Natural killer cell (primary cell): ENCODE measurements around the gene PRKAG1. TPM values are rescaled to one million over a fixed set of nuclear protein-coding genes. Genes with fewer than 3 reads are reported as not detected.

Experiments used
- ATAC-seq, 3 donors: fragments of 150-1000 bp in 2 of 3; fragments of 200-7000 bp in 1 of 3; cut with Tn5 transposase; 1 replicate in 1 of 3; 2 replicates in 2 of 3; pipeline ENCODE4 v1.10.0; 2021; ENCODE audit warnings: mild to moderate bottlenecking in 2 of 3, moderate library complexity in 2 of 3
- DNase-seq, 2 donors: peaks; one replicate each; pipeline versions ENCODE4 v3.0.0 to v3.0.0-alpha.2; 2013 to 2021; ENCODE audit warnings: mixed read lengths in 1 of 2
- H3K27ac ChIP-seq: one replicate; pipeline ENCODE4 v1.5.1; 2013; ENCODE audit warnings: mild to moderate bottlenecking, low read length
- H3K27me3 ChIP-seq: one replicate; pipeline ENCODE4 v1.6.1; 2013; ENCODE audit warnings: low read length; ENCODE audit not compliant: control insufficient read depth, insufficient read depth
- H3K36me3 ChIP-seq: one replicate; pipeline ENCODE4 v1.6.1; 2013; ENCODE audit warnings: low read length; ENCODE audit not compliant: control insufficient read depth, insufficient read depth
- H3K4me1 ChIP-seq: one replicate; pipeline ENCODE4 v1.6.1; 2013; ENCODE audit warnings: low read length; ENCODE audit not compliant: control insufficient read depth, insufficient read depth
- H3K4me3 ChIP-seq: one replicate; pipeline ENCODE4 v1.5.1; 2013; ENCODE audit warnings: low read length
- H3K9me3 ChIP-seq: one replicate; pipeline ENCODE4 v1.6.1; 2013; ENCODE audit warnings: low read length; ENCODE audit not compliant: control insufficient read depth, insufficient read depth
- H3K27ac Mint-ChIP-seq, 2 donors: one replicate each; pipeline ENCODE4 v1.8.0; 2022; ENCODE audit warnings: mild to moderate bottlenecking in 2 of 2, mixed read lengths in 2 of 2, moderate library complexity in 1 of 2
- H3K27me3 Mint-ChIP-seq, 2 donors: one replicate each; pipeline ENCODE4 v1.8.0; 2022; ENCODE audit warnings: low read depth in 2 of 2, mixed read lengths in 2 of 2
- H3K36me3 Mint-ChIP-seq: one replicate; pipeline ENCODE4 v1.8.0; 2022; ENCODE audit warnings: mixed read lengths
- H3K4me1 Mint-ChIP-seq, 2 donors: one replicate each; pipeline ENCODE4 v1.8.0; 2022; ENCODE audit warnings: mixed read lengths in 2 of 2
- H3K4me3 Mint-ChIP-seq: one replicate; pipeline ENCODE4 v1.8.0; 2022; ENCODE audit warnings: mild to moderate bottlenecking, moderate library complexity, mixed read lengths
- H3K9me3 Mint-ChIP-seq, 2 donors: one replicate each; pipeline ENCODE4 v1.8.0; 2022; ENCODE audit warnings: mixed read lengths in 2 of 2
- WGBS: methylation state at CpG from one replicate; pipeline ENCODE4 v1.1.7; 2013; ENCODE audit warnings: missing lambda C conversion rate; ENCODE audit not compliant: insufficient coverage; 5-methylcytosine and 5-hydroxymethylcytosine counted together
- intact Hi-C: fragments of 100-400 bp; cut with micrococcal nuclease; formaldehyde crosslinking; loops from one replicate; pipeline ENCODE4 v1.14.2; 2022
- total RNA-seq, 4 donors: library from RNA; stranded (reverse); fragments of 120-200 nt in 1 of 4; gene quantifications; one replicate each; pipeline versions ENCODE4 v1.2.3 to v1.2.4, GENCODE V29; 2013 to 2022
- TF ChIP-seq, protein P1 (sequence below): fragments of 200-600 bp; IDR thresholded peaks from one replicate; pipeline ENCODE4 v1.8.0; 2022; ENCODE audit warnings: antibody characterized with exemption

PRKAG1 gene
- total RNA-seq, 3 donors from 2014 or later (not counting 1 experiment from before 2014, with no cell fraction given) = 76.4 to 100 (median 81.1) TPM

DNA sequence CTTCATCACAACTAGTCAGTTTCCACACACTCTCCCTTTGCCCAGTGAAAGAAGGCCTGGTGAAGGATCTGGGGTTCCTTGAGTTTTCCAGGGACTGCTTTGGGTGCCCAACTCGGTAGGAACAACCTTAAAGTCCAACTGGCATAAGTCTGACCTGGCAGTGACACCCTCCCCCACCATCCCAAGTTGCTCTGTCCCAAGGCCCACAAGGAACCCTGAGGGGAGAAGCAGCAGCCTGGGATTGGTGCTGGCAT, 40.4 kb upstream of the PRKAG1 start:
- H3K4me3 ChIP-seq = peak overlapping the region; percentile 68
- peaks cover 63 to 67% of the 10 kb centered on the region in 2 donors for H3K4me1 Mint-ChIP-seq

DNA sequence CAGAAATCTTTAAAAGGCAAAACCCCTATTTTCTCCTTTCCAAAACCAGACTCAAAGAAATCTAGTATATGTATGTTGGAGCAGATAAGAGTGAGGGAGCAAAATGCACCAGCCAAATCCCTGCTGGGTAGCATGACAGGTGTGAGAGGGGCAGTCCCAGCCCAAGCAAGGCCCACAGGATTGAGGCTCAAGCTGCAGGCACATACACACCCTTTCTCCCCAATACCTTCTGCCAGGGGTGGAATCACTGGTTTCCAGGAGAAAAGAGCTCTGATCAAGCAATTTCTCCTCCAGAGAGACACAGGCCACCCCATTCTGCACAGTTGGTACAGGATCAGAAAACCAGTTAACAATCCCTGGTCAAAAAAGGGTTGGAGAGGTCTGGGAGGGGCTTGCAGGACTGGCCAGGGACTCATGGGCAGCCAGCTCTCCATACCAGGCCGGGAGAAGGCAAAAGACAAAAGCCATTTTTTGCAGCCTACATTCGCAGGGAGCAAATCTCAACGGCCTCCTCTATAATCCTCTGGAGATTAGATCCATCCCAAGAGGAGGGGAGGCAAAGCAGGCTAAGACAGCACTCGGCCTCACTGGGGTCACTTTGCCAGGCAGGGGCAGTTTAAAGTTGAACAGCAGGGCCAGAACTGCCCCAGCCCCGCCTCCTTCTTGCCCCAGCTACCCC, 39.9 kb upstream of the PRKAG1 start:
- 7% methylated on average over 5 of the region's 5 CpGs for WGBS
- Mint-ChIP-seq H3K27me3 (no peaks in the 10 kb centered on the region), H3K4me1 (peaks cover 59 to 68% of the 10 kb centered on the region in 2 donors), H3K4me3 (peak overlapping the region; percentile 91), H3K36me3 (no peaks in the 10 kb centered on the region), H3K27ac (peak overlapping the region; percentile 81 to 85), H3K9me3 (no peaks in the 10 kb centered on the region)
- H3K36me3 ChIP-seq = peaks cover 18% of the 10 kb centered on the region
- intact Hi-C loops = no loop called here
- H3K4me3 ChIP-seq = peak overlapping the region; percentile 68
- TF ChIP-seq, protein P1, sequence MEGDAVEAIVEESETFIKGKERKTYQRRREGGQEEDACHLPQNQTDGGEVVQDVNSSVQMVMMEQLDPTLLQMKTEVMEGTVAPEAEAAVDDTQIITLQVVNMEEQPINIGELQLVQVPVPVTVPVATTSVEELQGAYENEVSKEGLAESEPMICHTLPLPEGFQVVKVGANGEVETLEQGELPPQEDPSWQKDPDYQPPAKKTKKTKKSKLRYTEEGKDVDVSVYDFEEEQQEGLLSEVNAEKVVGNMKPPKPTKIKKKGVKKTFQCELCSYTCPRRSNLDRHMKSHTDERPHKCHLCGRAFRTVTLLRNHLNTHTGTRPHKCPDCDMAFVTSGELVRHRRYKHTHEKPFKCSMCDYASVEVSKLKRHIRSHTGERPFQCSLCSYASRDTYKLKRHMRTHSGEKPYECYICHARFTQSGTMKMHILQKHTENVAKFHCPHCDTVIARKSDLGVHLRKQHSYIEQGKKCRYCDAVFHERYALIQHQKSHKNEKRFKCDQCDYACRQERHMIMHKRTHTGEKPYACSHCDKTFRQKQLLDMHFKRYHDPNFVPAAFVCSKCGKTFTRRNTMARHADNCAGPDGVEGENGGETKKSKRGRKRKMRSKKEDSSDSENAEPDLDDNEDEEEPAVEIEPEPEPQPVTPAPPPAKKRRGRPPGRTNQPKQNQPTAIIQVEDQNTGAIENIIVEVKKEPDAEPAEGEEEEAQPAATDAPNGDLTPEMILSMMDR = no peak
- no peaks in the 10 kb centered on the region for H3K9me3 ChIP-seq
- H3K27ac ChIP-seq = no peak overlapping the region
- no peak for ATAC-seq
- peaks cover 55% of the 10 kb centered on the region for H3K4me1 ChIP-seq
- H3K27me3 ChIP-seq = no peaks in the 10 kb centered on the region
- no peak for DNase-seq

More for the DNA sequence above, 40.4 kb upstream of the PRKAG1 start:
- no peak for DNase-seq
- Histone ChIP-seq H3K9me3 (no peaks in the 10 kb centered on the region), H3K27me3 (no peaks in the 10 kb centered on the region), H3K36me3 (peaks cover 13% of the 10 kb centered on the region), H3K4me1 (peaks cover 55% of the 10 kb centered on the region), H3K27ac (peak overlapping the region; percentile 58)
- intact Hi-C loops = no loop called here
- no peaks in the 10 kb centered on the region for H3K27me3 Mint-ChIP-seq
- TF ChIP-seq, protein P1 = no peak
- no peak for ATAC-seq
- no peaks in the 10 kb centered on the region for H3K9me3 Mint-ChIP-seq
- 0% methylated on average over 1 of the region's 1 CpG for WGBS
- H3K36me3 Mint-ChIP-seq = no peaks in the 10 kb centered on the region
- peak overlapping the region; percentile 81 to 85 for H3K27ac Mint-ChIP-seq
- peak overlapping the region; percentile 91 for H3K4me3 Mint-ChIP-seq

DNA sequence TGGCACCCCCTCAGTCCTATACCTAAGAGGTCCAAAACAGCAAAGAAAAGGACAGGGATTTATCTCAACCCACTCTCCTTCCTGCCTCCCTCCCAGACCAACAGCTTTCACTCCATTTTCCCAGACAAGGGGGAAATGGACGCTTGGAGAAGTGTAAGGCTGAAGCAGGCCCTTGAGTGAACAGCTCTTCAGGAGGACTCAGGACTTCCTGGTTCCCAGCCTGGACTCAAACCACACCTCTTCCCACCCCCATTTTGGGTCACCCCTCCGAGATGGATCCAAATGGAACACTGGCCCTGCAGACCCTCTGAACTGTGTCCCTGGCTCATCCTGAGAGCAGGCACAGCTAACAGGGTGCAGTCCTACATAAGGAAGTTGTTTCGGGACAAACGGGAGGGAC, 39.3 kb upstream of the PRKAG1 start:
- peak overlapping the region; percentile 68 for H3K4me3 ChIP-seq
- 7% methylated on average over 4 of the region's 4 CpGs for WGBS
- no peak for ATAC-seq
- peak in 1 of 2 donors; percentile 33 for DNase-seq
- H3K4me3 Mint-ChIP-seq = peak overlapping the region; percentile 91
- H3K36me3 ChIP-seq = peaks cover 24% of the 10 kb centered on the region
- no peaks in the 10 kb centered on the region for H3K27me3 ChIP-seq
- peak overlapping the region; percentile 10 for H3K27ac ChIP-seq
- H3K27me3 Mint-ChIP-seq = no peaks in the 10 kb centered on the region
- peaks cover 55% of the 10 kb centered on the region for H3K4me1 ChIP-seq
- no peaks in the 10 kb centered on the region for H3K9me3 Mint-ChIP-seq
- H3K36me3 Mint-ChIP-seq = no peaks in the 10 kb centered on the region
- TF ChIP-seq, protein P1 = no peak
- intact Hi-C loops = no loop called here
- H3K9me3 ChIP-seq = no peaks in the 10 kb centered on the region
- peaks cover 59 to 72% of the 10 kb centered on the region in 2 donors for H3K4me1 Mint-ChIP-seq
- H3K27ac Mint-ChIP-seq = peak overlapping the region; percentile 81 to 85
